Ammon's horn (tissue), 1 donor: Measurements from ENCODE around the gene CRIP2.

ENCODE experiments used
- DNase-seq: peaks from one replicate; pipeline ENCODE4 v3.0.0-alpha.2; 2016; ENCODE audit warnings: low spot score

CRIP2 gene

GRCh38 chr14:105445290-105445689 lies 29.3 kb upstream of the CRIP2 start:
- DNase-seq: no peak

- no peak for DNase-seq
Measured at GRCh38 chr14:105445901-105446845, 28.4 kb upstream of the CRIP2 start.

- no peak for DNase-seq
Measured at GRCh38 chr14:105446971-105447370, 27.6 kb upstream of the CRIP2 start.

DNA sequence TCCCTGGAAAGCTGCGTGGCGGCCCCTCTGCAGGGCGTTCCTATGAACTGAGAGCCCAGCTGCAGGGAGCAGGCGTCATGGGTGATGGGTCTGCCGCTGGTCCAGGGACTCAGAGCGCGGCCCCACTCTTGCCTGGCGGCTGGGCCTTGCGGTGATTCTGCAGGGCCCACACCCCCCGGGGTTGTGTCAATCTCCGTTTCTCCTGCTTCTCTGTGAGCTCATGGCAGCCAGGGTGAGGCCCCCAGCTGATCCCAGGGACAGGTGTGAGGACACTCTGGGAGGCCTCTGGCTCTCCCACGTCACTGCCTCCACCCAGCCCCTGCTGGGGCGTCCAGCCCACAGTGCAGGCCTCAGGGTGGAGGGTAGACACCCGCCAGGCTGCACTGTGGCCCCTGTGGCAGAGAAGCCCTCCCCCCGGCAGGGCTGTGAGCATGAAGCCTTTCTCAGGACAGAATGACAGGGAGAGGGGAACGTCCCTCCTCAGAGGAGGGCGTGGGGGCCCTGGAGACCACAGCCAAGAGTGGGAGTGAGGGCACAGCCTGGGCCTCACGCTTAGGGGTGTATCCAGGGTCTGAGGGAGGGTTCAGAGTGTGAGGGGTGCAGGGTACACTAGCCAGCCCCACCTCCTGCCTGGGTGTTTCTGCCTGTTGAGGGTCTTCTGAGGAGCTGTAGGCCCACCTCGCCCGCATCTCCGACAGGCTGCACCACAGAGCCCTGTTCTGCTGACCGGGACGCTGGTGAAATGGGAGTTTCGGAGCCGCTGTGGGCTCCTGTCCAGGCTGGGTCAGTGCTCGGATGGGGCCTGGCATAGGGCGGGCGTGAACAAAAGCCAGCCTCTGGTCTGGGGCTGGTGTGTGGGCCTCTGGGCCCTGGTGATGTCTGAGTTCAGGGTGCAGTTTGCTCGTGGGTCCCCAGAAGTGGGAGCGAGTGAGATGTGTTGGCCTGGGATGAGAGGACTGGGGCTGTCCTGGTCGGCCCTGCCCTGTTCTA lies 26.7 kb upstream of the CRIP2 start:
- no peak for DNase-seq

GRCh38 chr14:105448706-105449111 lies 25.9 kb upstream of the CRIP2 start:
- peak; percentile 76 for DNase-seq

GRCh38 chr14:105449276-105450122 lies 25.1 kb upstream of the CRIP2 start:
- DNase-seq: no peak

- DNase-seq: no peak
Measured at GRCh38 chr14:105450123-105450505, 24.5 kb upstream of the CRIP2 start.

GRCh38 chr14:105450864-105451720 lies 23.5 kb upstream of the CRIP2 start:
- no peak for DNase-seq

DNA sequence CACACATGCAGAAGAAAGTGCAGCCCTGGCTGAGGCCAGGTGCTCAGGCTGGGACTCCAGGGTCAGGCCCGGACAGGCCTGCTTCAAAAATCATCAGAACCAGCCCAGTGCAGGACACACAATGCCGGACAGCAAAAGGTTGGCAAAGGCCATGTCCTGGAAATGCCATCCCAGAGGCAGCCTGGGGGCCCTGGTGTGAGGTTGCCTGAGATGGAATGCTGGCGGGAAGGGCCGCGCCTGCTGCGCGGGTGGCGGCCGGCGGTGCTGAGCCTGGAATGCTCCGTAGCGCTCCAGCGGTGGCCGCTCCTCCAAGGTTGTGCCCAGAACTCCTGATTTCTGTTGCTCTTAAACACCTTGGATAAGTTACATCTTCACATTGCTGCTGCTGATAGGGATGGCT lies 21.7 kb upstream of the CRIP2 start:
- no peak for DNase-seq

DNA sequence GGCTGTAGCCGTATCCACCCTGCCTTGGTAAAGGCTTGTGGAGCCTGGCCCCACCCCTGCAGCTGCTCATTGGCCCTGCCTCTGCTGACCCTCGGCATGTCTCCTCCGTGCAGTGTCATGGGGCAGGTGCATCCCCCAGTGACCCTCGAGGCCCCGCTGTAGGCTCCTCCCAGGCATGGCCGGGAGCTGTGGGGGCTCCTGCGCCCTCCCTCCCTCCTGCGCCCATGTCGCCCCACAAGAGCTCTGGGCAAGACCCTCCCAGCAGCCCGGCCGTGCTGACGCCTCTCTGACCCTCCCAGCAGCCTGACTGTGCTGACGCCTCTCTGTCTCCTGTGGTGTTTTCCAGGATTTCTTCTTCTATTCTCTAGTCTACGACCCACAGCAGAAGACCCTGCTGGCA lies 20.8 kb upstream of the CRIP2 start:
- DNase-seq: no peak

GRCh38 chr14:105455086-105455640 lies 19.5 kb upstream of the CRIP2 start:
- DNase-seq: no peak

DNA sequence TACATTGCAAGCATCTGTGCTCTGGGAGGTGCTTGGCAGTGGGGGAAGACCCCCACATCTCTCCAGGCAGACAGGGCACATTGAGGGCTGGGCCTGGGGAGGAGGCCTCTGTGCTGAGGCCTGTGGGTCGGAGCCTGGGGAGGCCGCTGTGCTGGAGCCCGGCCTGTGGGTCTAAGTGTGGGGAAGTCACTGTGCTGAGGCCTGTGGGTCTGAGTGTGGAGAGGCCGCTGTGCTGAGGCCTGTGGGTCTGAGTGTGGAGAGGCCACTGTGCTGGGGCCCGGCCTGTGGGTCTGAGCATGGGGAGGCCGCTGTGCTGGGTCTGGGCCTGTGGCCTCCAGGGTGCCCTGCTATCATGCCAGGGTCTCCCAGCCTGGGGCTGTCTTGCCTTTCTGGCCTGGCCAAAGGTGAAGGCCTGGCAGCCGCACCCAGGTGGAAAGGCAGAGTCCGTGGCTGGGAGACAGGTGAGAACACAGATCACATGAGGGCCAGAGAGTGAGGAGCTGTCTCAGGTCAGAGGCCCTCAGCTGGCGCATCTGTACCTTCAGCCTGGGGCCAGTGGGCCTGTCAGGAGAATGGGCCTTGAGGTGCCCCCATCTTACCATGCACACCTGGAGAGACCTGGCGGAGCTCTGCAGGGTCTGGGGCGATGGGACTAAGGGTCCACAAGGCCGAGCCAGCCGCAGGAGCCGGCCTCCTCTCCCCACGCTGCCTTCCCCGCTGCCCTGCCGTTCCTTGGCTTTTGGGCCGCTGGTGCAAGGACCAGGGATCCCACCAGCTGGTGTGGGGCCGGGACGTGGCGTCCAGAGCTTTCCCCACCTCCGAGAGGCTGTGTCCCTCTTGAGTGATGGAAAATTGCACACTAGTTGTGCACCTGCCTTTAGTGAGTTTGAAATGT lies 18.6 kb upstream of the CRIP2 start:
- DNase-seq: no peak

GRCh38 chr14:105456736-105457617 lies 17.6 kb upstream of the CRIP2 start:
- no peak for DNase-seq

GRCh38 chr14:105458010-105458409 lies 16.6 kb upstream of the CRIP2 start:
- DNase-seq: no peak

DNA sequence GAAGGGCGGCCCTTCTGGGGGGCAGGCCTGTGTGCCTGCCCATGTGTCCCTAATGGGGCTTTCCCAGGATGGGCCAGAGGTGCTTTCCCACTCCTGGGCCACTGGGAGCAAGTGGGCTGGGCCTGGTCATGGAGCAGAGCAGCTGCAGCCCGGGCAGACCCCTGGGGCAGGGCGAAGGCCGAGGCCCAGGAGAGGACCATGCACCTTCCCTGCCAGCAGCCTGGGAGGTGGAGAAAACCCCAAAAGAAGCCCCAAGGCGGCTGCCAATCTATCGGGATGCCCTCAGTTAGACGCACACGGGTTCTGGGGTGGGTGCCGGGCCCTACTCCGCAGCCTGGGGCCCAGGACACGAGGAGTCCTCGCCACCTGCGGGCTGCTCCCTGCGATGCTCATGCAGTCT lies 16.1 kb upstream of the CRIP2 start:
- no peak for DNase-seq

- no peak for DNase-seq
Measured at GRCh38 chr14:105460116-105460515, 14.5 kb upstream of the CRIP2 start.

DNA sequence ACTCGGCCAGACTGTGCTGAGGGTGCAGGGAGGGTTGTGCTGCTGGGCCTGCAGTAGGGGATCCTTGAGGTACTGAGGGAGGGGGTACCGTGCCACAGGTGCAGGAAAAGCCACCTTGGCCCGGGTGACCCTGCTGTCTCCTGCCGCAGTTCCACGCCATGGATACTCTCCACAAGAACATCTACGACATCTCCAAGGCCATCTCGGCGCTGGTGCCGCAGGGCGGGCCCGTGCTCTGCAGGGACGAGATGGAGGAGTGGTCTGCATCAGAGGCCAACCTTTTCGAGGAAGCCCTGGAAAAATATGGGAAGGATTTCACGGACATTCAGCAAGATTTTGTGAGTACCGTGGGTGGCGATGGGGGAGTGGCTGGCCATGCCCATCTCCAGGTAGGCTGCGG lies 14.0 kb upstream of the CRIP2 start:
- DNase-seq: no peak

- no peak for DNase-seq
Measured at GRCh38 chr14:105461903-105462302, 12.7 kb upstream of the CRIP2 start.
